GM21723 (cell line): ENCODE data around the gene KRTAP21-3.

Source experiments
- ATAC-seq: cut with Tn5 transposase; IDR thresholded peaks from one replicate; pipeline ENCODE4 v1.9.1; 2021; ENCODE audit warnings: mild to moderate bottlenecking, moderate library complexity; ENCODE audit not compliant: unreplicated experiment

KRTAP21-3 gene

GRCh38 chr21:30668776-30669175 is 49.8 kb downstream of the KRTAP21-3 start:
- ATAC-seq, result no peak
